Activated T-cell treated with anti-CD3 and anti-CD28 coated beads, Interleukin-2, amount 50 U/mL, for 24 hours (primary cell): ENCODE results near the gene KIF25.
"Not testable (repeated sequence)": the region's sequence is repeated elsewhere in the genome, so short reads cannot be mapped to it uniquely, and the experiment has no call there.

Experiments used
- DNase-seq: peaks from one replicate; pipeline ENCODE4 v3.0.0-alpha.2; 2020
- H3K27ac Mint-ChIP-seq: 2 replicates; pipeline ENCODE4 v1.8.0; 2020; ENCODE audit warnings: mild to moderate bottlenecking, mixed read lengths
- H3K27me3 Mint-ChIP-seq: 2 replicates; pipeline ENCODE4 v1.8.0; 2020; ENCODE audit warnings: mixed read lengths
- H3K36me3 Mint-ChIP-seq: 2 replicates; pipeline ENCODE4 v1.8.0; 2020; ENCODE audit warnings: low read depth, mixed read lengths
- H3K4me1 Mint-ChIP-seq: 2 replicates; pipeline ENCODE4 v1.8.0; 2020; ENCODE audit warnings: low read depth, mixed read lengths
- H3K4me3 Mint-ChIP-seq: 2 replicates; pipeline ENCODE4 v1.8.0; 2020; ENCODE audit warnings: mild to moderate bottlenecking, moderate library complexity, mixed read lengths
- H3K9me3 Mint-ChIP-seq: 2 replicates; pipeline ENCODE4 v1.8.0; 2020; ENCODE audit warnings: mixed read lengths

The KIF25 gene

GRCh38 chr6:168075787-168076202, 78.3 kb downstream of the KIF25 start:
- H3K4me3 Mint-ChIP-seq, result no peak overlapping the region
- no peaks in the 10 kb centered on the region for H3K27me3 Mint-ChIP-seq
- H3K9me3 Mint-ChIP-seq, result no peaks in the 10 kb centered on the region
- DNase-seq, result no peak
- no peaks in the 10 kb centered on the region for H3K4me1 Mint-ChIP-seq
- H3K27ac Mint-ChIP-seq, result no peak overlapping the region
- no peaks in the 10 kb centered on the region for H3K36me3 Mint-ChIP-seq

GRCh38 chr6:168077401-168077800, 79.9 kb downstream of the KIF25 start:
- H3K4me3 Mint-ChIP-seq, DNase-seq, H3K27me3 Mint-ChIP-seq, H3K27ac Mint-ChIP-seq, H3K9me3 Mint-ChIP-seq, H3K4me1 Mint-ChIP-seq, H3K36me3 Mint-ChIP-seq: not testable (repeated sequence)

DNA sequence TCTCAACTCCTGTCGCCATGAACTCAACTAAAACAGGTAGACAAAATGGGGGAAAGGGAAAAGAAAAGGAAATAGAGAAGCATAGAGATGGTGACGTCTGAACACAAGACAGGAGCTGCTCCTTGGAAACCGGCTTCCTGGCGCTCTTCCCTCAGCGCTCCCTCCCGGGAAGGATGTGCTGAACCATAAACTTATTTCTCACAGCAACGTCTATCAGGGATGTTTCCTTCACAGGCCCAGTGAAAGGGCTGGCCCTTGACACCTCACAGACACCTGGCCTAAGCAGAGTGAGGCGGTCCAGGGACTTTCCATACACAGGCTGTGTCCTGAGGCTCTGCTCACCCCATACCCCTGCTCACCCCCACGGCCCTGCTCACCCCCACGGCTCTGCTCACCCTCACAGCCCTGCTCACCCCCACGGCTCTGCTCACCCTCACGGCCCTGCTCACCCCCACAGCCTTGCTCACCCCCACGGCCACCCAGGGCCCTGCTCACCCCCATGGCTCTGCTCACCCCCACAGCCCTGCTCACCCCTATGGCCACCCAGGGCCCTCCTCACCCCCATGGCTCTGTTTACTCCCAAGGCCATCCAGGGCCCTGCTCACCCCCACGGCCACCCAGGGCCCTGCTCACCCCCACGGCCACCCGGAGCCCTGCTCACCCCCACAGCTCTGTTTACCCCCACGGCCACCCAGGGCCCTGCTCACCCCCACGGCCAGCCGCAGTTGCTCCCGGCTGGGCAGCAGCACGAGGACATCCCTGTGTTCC, 80.9 kb downstream of the KIF25 start:
- H3K9me3 Mint-ChIP-seq, result no peaks in the 10 kb centered on the region
- no peak overlapping the region for H3K27ac Mint-ChIP-seq
- no peaks in the 10 kb centered on the region for H3K4me1 Mint-ChIP-seq
- H3K36me3 Mint-ChIP-seq, result no peaks in the 10 kb centered on the region
- H3K4me3 Mint-ChIP-seq, result no peak overlapping the region
- peaks cover 3% of the 10 kb centered on the region for H3K27me3 Mint-ChIP-seq
- DNase-seq, result no peak

DNA sequence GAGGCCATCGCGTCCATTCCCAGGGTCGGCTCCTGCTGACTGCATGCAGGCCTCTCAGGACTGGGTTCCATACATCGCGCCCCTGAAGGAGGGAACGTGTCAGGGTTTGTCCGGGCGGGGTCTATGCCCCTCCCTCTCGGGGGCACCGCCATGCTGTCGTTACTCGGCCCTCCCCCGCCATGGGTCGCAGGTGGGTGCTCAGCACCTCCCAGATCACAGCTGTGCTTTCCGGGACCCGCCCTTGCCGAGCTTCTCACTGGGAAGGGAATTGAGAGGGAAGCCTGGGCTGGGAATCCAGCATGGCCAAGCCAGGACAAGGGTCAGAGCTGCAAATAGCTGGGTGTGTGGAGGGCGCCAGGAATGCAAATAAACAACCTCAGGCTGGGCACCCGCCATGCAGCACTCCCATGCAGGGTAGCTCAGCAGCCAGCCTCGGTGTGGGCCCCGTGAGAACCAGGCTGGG, 81.5 kb downstream of the KIF25 start, which contains the start of gene FRMD1:
FRMD1 (minus strand) TSS at position 270 of the 463 bp plus-strand sequence; CDS start at position 152, 118 bp downstream.
- H3K36me3 Mint-ChIP-seq, result no peaks in the 10 kb centered on the region
- peaks cover 3% of the 10 kb centered on the region for H3K27me3 Mint-ChIP-seq
- no peaks in the 10 kb centered on the region for H3K9me3 Mint-ChIP-seq
- H3K4me3 Mint-ChIP-seq, result no peak within 1 kb of the TSS
- no peak for DNase-seq
- H3K27ac Mint-ChIP-seq, result no peak within 1 kb of the TSS
- H3K4me1 Mint-ChIP-seq, result no peaks in the 10 kb centered on the region

DNA sequence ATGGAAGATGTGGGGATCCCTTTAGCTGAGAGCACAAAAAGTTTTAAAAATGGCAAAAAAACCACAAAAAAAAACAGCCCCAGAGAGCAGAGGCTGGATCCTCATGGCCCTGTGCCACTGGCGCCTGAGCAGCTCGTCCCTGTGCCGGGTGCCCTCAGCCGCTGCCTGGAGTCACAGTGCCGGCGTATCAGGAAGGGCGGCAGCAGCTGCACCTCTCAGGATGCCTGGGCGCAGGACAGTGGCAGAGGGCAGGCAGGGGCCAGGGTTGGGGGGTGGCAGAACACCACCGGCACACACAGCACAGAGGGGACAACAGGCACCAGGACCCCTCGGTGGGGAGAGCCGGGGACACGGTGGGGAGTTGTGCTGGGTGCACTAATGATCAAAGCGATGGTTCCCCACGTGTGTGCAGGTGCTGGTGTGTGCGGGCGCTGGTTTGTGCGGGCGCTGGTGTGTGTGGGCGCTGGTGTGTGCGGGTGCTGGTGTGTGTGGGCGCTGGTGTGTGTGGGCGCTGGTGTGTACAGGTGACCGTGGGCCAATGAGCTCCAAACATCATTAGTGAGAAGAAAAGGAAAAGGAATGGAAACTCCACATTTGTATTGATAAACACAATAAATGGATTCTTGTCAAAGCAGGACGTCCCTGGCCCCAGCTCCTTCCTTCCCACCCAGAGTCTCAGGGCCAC, 83.1 kb downstream of the KIF25 start:
- no peaks in the 10 kb centered on the region for H3K36me3 Mint-ChIP-seq
- H3K9me3 Mint-ChIP-seq, result no peaks in the 10 kb centered on the region
- no peak overlapping the region for H3K4me3 Mint-ChIP-seq
- no peak for DNase-seq
- no peaks in the 10 kb centered on the region for H3K4me1 Mint-ChIP-seq
- peaks cover 3% of the 10 kb centered on the region for H3K27me3 Mint-ChIP-seq
- H3K27ac Mint-ChIP-seq, result no peak overlapping the region

- Mint-ChIP-seq H3K36me3 (no peaks in the 10 kb centered on the region), H3K4me1 (no peaks in the 10 kb centered on the region), H3K4me3 (no peak overlapping the region), H3K27me3 (peaks cover 3% of the 10 kb centered on the region), H3K27ac (no peak overlapping the region), H3K9me3 (no peaks in the 10 kb centered on the region)
- no peak for DNase-seq
Observed at GRCh38 chr6:168081858-168082546, 84.5 kb downstream of the KIF25 start.

DNA sequence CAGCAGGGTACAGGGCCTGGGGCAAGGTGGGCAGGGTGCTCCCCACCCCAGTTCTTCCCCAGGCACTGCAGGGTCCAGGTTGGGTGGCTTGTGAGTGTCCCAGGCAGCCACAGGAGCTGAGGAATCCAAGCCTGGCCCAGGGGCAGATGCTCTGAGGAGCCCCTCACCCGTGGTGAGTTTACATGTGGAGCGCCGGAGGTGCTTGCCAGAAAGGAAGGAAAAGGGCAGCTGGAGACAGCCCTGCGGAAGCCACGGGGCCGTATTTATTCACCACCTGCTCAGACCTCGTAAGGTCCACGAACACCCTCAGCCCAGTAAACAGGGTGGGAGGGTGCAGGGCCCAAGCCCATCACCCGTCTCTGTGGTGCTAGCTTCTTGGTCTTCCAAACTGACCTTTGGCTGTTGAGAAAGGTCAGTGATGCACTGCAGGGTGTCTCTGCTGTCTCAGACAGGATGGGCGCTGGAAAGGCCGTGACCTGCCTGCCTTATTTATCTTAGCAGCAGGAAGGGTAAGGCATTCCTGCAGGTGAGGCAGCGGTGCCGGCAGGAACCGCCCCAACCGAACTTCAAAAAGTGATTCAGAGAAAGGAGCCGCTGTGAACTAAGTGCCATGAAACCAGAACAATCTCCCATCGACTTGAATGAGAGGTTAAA, 85.5 kb downstream of the KIF25 start:
- no peaks in the 10 kb centered on the region for H3K9me3 Mint-ChIP-seq
- no peaks in the 10 kb centered on the region for H3K36me3 Mint-ChIP-seq
- peaks cover 3% of the 10 kb centered on the region for H3K27me3 Mint-ChIP-seq
- DNase-seq, result no peak
- H3K4me1 Mint-ChIP-seq, result no peaks in the 10 kb centered on the region
- H3K27ac Mint-ChIP-seq, result no peak overlapping the region
- no peak overlapping the region for H3K4me3 Mint-ChIP-seq

- Mint-ChIP-seq H3K27ac (no peak overlapping the region), H3K27me3 (peaks cover 3% of the 10 kb centered on the region), H3K9me3 (no peaks in the 10 kb centered on the region), H3K4me1 (no peaks in the 10 kb centered on the region), H3K4me3 (no peak overlapping the region), H3K36me3 (no peaks in the 10 kb centered on the region)
- no peak for DNase-seq
Observed at GRCh38 chr6:168083514-168083885, 86.0 kb downstream of the KIF25 start.

GRCh38 chr6:168084465-168085160, 87.1 kb downstream of the KIF25 start:
- Mint-ChIP-seq H3K4me3 (no peak overlapping the region), H3K27me3 (peaks cover 3% of the 10 kb centered on the region), H3K27ac (no peak overlapping the region), H3K36me3 (no peaks in the 10 kb centered on the region), H3K4me1 (no peaks in the 10 kb centered on the region), H3K9me3 (no peaks in the 10 kb centered on the region)
- DNase-seq, result no peak

DNA sequence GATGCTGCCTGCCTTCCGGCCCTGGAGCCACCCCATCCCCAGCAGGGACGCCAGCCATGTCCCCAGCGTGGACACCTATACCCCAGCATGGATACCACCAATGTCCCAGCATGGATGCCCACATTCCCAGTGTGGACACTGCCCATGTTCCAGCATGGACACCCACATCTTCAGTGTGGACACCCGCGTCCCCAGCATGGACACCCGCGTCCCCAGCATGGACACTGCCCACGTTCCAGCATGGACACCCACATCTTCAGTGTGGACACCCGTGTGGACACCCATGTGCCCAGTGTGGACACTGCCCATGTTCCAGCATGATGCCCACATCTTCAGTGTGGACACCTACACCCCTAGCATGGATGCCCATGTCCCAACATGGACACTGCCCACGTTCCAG, 88.6 kb downstream of the KIF25 start:
- Mint-ChIP-seq H3K27ac (no peak overlapping the region), H3K27me3 (peaks cover 3% of the 10 kb centered on the region), H3K4me3 (no peak overlapping the region)

DNA sequence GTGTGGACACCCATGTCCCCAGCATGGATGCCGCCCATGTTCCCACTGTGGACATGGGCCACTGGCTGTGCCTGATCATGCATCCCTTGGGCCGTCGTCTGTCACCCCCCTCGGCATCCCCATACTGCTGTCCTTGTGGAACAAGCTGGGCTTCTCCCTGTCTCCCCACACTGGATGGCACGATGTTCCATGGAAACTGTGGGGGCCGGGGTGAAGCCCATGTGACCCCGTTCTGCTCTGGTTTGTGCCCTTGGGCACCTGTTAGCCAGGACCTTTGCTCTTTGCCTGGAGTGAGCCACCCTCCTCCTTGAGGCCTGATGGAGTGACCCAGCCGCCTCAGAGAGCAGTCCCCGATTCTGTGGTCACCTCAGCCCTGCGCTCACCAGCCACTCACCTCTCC, 89.1 kb downstream of the KIF25 start:
- no peaks in the 10 kb centered on the region for H3K4me1 Mint-ChIP-seq
- H3K27me3 Mint-ChIP-seq, result peaks cover under 1% of the 10 kb centered on the region
- H3K9me3 Mint-ChIP-seq, result no peaks in the 10 kb centered on the region
- H3K27ac Mint-ChIP-seq, result no peak overlapping the region
- no peak overlapping the region for H3K4me3 Mint-ChIP-seq
- DNase-seq, result no peak
- H3K36me3 Mint-ChIP-seq, result no peaks in the 10 kb centered on the region

More for the DNA sequence above, 88.6 kb downstream of the KIF25 start:
- Mint-ChIP-seq H3K4me1 (no peaks in the 10 kb centered on the region), H3K9me3 (no peaks in the 10 kb centered on the region), H3K36me3 (no peaks in the 10 kb centered on the region)
- DNase-seq, result no peak

GRCh38 chr6:168087436-168088160, 90.1 kb downstream of the KIF25 start:
- Mint-ChIP-seq H3K4me3 (no peak overlapping the region), H3K9me3 (peaks cover 2% of the 10 kb centered on the region), H3K27ac (no peak overlapping the region), H3K36me3 (no peaks in the 10 kb centered on the region), H3K27me3 (no peaks in the 10 kb centered on the region), H3K4me1 (no peaks in the 10 kb centered on the region)
- no peak for DNase-seq

- peaks cover 2% of the 10 kb centered on the region for H3K9me3 Mint-ChIP-seq
- no peak overlapping the region for H3K4me3 Mint-ChIP-seq
- no peaks in the 10 kb centered on the region for H3K4me1 Mint-ChIP-seq
- no peak for DNase-seq
- no peak overlapping the region for H3K27ac Mint-ChIP-seq
- H3K27me3 Mint-ChIP-seq, result no peaks in the 10 kb centered on the region
- no peaks in the 10 kb centered on the region for H3K36me3 Mint-ChIP-seq
Observed at GRCh38 chr6:168088161-168089053, 90.9 kb downstream of the KIF25 start.
